Panc1 (cell line): ENCODE data around the gene N4BP2L2. TPM values are rescaled to one million over a fixed set of nuclear protein-coding genes. Genes with fewer than 3 reads are reported as not detected.

Experiments
- ATAC-seq: fragments of 200-7000 bp; cut with Tn5 transposase; 2 replicates; pipeline ENCODE4 v1.9.1; 2020; ENCODE audit warnings: mild to moderate bottlenecking, moderate library complexity
- BruUV-seq: library from RNA; stranded (reverse); fragments of 400-500 nt; replicated peaks from 2 replicates; lab custom pipeline; 2021; lab: Mats Ljungman, UMichigan
- CTCF ChIA-PET: fragments of 300-600 bp; sonication (Branson Sonifier 250); formaldehyde crosslinking; loops from one replicate; lab custom pipeline; 2022; ENCODE audit warnings: antibody characterized with exemption; lab: Charles Lee
- POLR2A ChIA-PET: fragments of 300-600 bp; sonication (Branson Sonifier 250); formaldehyde crosslinking; loops from one replicate; lab custom pipeline; 2022; ENCODE audit warnings: antibody characterized with exemption; lab: Charles Lee
- DNase-seq: peaks from one replicate; pipeline ENCODE4 v3.0.0-alpha.2; 2010; ENCODE audit warnings: low read depth, low spot score
- H3K27ac ChIP-seq: 2 replicates; pipeline ENCODE4 v1.5.1; 2011; ENCODE audit warnings: mild to moderate bottlenecking, low read length, inconsistent platforms
- H3K27me3 ChIP-seq: fragments of 200-500 bp; sonication (Bioruptor generic); 2 replicates; pipeline ENCODE4 v1.6.0; 2014; ENCODE audit warnings: low read length, inconsistent platforms; ENCODE audit not compliant: control insufficient read depth, insufficient read depth
- H3K36me3 ChIP-seq: fragments of 200-500 bp; sonication (Bioruptor generic); 2 replicates; pipeline ENCODE4 v1.5.1; 2014; ENCODE audit warnings: inconsistent platforms, mild to moderate bottlenecking, low read length, moderate library complexity; ENCODE audit not compliant: control insufficient read depth, insufficient read depth
- H3K4me1 ChIP-seq: 2 replicates; pipeline ENCODE4 v1.5.1; 2011; ENCODE audit warnings: inconsistent platforms, mild to moderate bottlenecking, low read length, moderate library complexity; ENCODE audit not compliant: control insufficient read depth, insufficient read depth
- H3K4me3 ChIP-seq, 2 experiments: 2 replicates each; pipeline ENCODE4 v1.5.1; 2011 to 2012; ENCODE audit warnings: low read depth in 2 of 2, low read length in 2 of 2, mild to moderate bottlenecking in 2 of 2, inconsistent platforms in 1 of 2, moderate library complexity in 1 of 2
- H3K9me3 ChIP-seq: fragments of 200-500 bp; sonication (Bioruptor generic); 2 replicates; pipeline ENCODE4 v1.5.1; 2014; ENCODE audit warnings: low read depth, mild to moderate bottlenecking, inconsistent platforms, low read length, moderate library complexity; ENCODE audit not compliant: control insufficient read depth, insufficient read depth
- CTCF ChIP-seq: fragments of 450-650 bp; IDR thresholded peaks from 2 replicates; pipeline ENCODE4 v1.5.1; 2017; ENCODE audit warnings: mild to moderate bottlenecking
- POLR2AphosphoS5 ChIP-seq: IDR thresholded peaks from 2 replicates; pipeline ENCODE4 v1.6.1; 2012; ENCODE audit warnings: mild to moderate bottlenecking, low read depth, low read length, moderate library complexity
- REST ChIP-seq, 2 experiments: IDR thresholded peaks; 2 replicates each; pipeline ENCODE4 v1.6.1; 2011 to 2012; ENCODE audit warnings: low read depth in 2 of 2, control low read depth in 1 of 2, low read length in 1 of 2, mild to moderate bottlenecking in 1 of 2, moderate library complexity in 1 of 2; ENCODE audit not compliant: insufficient read depth in 1 of 2
- SIN3A ChIP-seq: IDR thresholded peaks from 2 replicates; pipeline ENCODE4 v1.6.1; 2012; ENCODE audit warnings: low read depth, mild to moderate bottlenecking, low read length, moderate library complexity, borderline replicate concordance; ENCODE audit not compliant: insufficient read depth
- TCF7L2 ChIP-seq: IDR thresholded peaks from 2 replicates; pipeline ENCODE4 v1.6.1; 2011; ENCODE audit warnings: mild to moderate bottlenecking, low read depth, low read length, inconsistent platforms
- in situ Hi-C: cut with HindIII; loops from 2 replicates; pipeline ENCODE4 v1.10.0; 2016; ENCODE audit warnings: low sequenced_read_pairs, low pct_unique_long_range_greater_than_20kb
- intact Hi-C: fragments of 100-400 bp; cut with micrococcal nuclease; formaldehyde crosslinking; loops from one replicate; pipeline ENCODE4 v1.10.0; 2022; ENCODE audit not compliant: unreplicated experiment
- total RNA-seq: library from RNA; stranded (reverse); gene quantifications from one replicate; pipeline ENCODE4 v1.2.1, GENCODE V29; 2021; ENCODE audit not compliant: unreplicated experiment

Gene N4BP2L2
- total RNA-seq, 1 experiment from 2014 or later, result 43.8 TPM

GRCh38 chr13:32446220-32446619 is 92.4 kb downstream of the N4BP2L2 start:
- no peak for ATAC-seq
- in situ Hi-C loops, result no loop called here
- BruUV-seq, result no TSS peak

GRCh38 chr13:32445461-32445860 is 93.1 kb downstream of the N4BP2L2 start:
- H3K27me3 ChIP-seq, result no peaks in the 10 kb centered on the region
- no peaks in the 10 kb centered on the region for H3K36me3 ChIP-seq
- no peak for TF ChIP-seq REST (IDR thresholded peaks at IDR 0.05; ENCODE audit: insufficient read depth in 1 of 2, low read depth in 2 of 2, low read length in 1 of 2)
- no peak for TF ChIP-seq POLR2AphosphoS5
- TF ChIP-seq TCF7L2, result no peak
- no peak for TF ChIP-seq CTCF
- no peak for TF ChIP-seq SIN3A
- POLR2A ChIA-PET, result no interaction called here
- no peak overlapping the region for H3K4me3 ChIP-seq
- H3K27ac ChIP-seq, result no peak overlapping the region
- CTCF ChIA-PET, result no interaction called here
- intact Hi-C loops, result no loop called here
- DNase-seq (no peak), ATAC-seq (no peak)
- H3K9me3 ChIP-seq, result no peaks in the 10 kb centered on the region
- in situ Hi-C loops, result no loop called here
- H3K4me1 ChIP-seq, result no peaks in the 10 kb centered on the region
- no TSS peak for BruUV-seq

More at GRCh38 chr13:32446220-32446619, 92.4 kb downstream of the N4BP2L2 start:
- Histone ChIP-seq H3K27me3 (no peaks in the 10 kb centered on the region), H3K9me3 (no peaks in the 10 kb centered on the region), H3K36me3 (no peaks in the 10 kb centered on the region), H3K27ac (no peak overlapping the region), H3K4me1 (no peaks in the 10 kb centered on the region), H3K4me3 (no peak overlapping the region)
- intact Hi-C loops, result no loop called here
- ChIA-PET POLR2A (no interaction called here), CTCF (no interaction called here)
- no peak for TF ChIP-seq SIN3A
- no peak for TF ChIP-seq REST (IDR thresholded peaks at IDR 0.05; ENCODE audit: insufficient read depth in 1 of 2, low read depth in 2 of 2, low read length in 1 of 2)
- no peak for TF ChIP-seq TCF7L2
- no peak for TF ChIP-seq POLR2AphosphoS5
- no peak for TF ChIP-seq CTCF
- DNase-seq, result no peak
